Measurements from ENCODE around the gene VARS2.

The VARS2 gene

DNA sequence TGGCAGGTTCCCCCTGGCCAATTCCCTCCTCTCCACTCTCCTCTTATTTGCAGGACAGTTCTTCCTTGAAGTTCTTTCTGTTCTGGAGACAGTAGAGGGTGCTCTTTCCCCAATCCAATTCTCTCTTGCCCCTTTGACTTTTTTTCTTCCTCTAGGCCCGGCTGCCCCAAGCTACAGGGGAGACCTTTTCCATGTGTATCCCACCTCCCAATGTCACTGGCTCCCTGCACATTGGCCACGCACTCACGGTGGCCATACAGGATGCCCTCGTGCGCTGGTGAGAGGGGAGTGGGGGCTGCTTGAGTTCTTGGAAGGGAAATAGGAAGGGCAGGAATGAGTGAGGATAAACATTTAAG is 1.5 kb downstream of the VARS2 start:
- Histone ChIP-seq H3K9ac (ENCODE audit: low read depth, low read length, poor library complexity, severe bottlenecking) (peak overlapping the region; percentile 91), H3K4me1 (ENCODE audit: insufficient read depth, low read length, poor library complexity, severe bottlenecking) (peaks cover 28% of the 10 kb centered on the region), H3K4me3 (ENCODE audit: low read length, poor library complexity, severe bottlenecking) (peak overlapping the region; percentile 88), H3K4me2 (ENCODE audit: low read depth, low read length, poor library complexity, severe bottlenecking) (peak overlapping the region; percentile 93), H2AFZ (ENCODE audit: low read length) (no peak overlapping the region), H3K9me2 (replicated peaks; ENCODE audit: low read depth, low read length) (no peaks in the 10 kb centered on the region), H3K9me3 (ENCODE audit: insufficient read depth, low read depth, low read length) (no peaks in the 10 kb centered on the region), H3K79me2 (ENCODE audit: insufficient read depth, low read length) (peaks cover 13% of the 10 kb centered on the region; the same call in 1 of the 2 replicates), H3F3A (ENCODE audit: low read depth) (no peaks in the 10 kb centered on the region), H3K27me3 (ENCODE audit: insufficient read depth, low read length, poor library complexity, severe bottlenecking) (no peaks in the 10 kb centered on the region), H3K36me3 (ENCODE audit: insufficient read depth, low read length) (peaks cover 2% of the 10 kb centered on the region; the same call in 1 of the 2 replicates), H4K20me1 (ENCODE audit: insufficient read depth, low read length, poor library complexity, severe bottlenecking) (no peaks in the 10 kb centered on the region)
- no peak for TF ChIP-seq EZH2phosphoT487 (IDR thresholded peaks at IDR 0.05; ENCODE audit: borderline replicate concordance)
- TF ChIP-seq, protein P1, sequence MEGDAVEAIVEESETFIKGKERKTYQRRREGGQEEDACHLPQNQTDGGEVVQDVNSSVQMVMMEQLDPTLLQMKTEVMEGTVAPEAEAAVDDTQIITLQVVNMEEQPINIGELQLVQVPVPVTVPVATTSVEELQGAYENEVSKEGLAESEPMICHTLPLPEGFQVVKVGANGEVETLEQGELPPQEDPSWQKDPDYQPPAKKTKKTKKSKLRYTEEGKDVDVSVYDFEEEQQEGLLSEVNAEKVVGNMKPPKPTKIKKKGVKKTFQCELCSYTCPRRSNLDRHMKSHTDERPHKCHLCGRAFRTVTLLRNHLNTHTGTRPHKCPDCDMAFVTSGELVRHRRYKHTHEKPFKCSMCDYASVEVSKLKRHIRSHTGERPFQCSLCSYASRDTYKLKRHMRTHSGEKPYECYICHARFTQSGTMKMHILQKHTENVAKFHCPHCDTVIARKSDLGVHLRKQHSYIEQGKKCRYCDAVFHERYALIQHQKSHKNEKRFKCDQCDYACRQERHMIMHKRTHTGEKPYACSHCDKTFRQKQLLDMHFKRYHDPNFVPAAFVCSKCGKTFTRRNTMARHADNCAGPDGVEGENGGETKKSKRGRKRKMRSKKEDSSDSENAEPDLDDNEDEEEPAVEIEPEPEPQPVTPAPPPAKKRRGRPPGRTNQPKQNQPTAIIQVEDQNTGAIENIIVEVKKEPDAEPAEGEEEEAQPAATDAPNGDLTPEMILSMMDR (conservative IDR thresholded peaks at IDR 0.05; ENCODE audit: low read length): peak; percentile 79

DNA sequence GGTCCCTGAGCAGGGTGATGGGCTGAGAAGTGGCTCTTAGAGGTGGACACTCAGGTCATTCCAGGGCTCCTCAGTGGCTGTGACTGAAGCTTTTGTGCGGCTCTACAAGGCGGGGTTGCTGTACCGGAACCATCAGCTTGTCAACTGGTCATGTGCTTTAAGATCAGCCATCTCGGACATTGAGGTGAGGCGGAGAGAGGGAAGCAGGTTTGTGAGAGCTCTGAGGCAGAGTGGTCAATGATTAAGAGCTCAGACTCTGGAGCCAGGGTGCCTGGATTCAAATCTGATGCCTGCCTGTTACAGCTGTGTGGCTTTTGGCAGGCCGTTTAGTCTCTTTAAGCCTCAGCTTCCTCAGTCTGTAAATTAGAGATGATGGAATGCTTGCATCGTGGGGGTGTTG is 3.0 kb downstream of the VARS2 start:
- Histone ChIP-seq H3K79me2 (ENCODE audit: insufficient read depth, low read length) (peaks cover 13% of the 10 kb centered on the region; the same call in 1 of the 2 replicates), H2AFZ (ENCODE audit: low read length) (no peak overlapping the region), H3K27me3 (ENCODE audit: insufficient read depth, low read length, poor library complexity, severe bottlenecking) (no peaks in the 10 kb centered on the region), H3K9ac (ENCODE audit: low read depth, low read length, poor library complexity, severe bottlenecking) (peak overlapping the region; percentile 46), H3K9me3 (ENCODE audit: insufficient read depth, low read depth, low read length) (no peaks in the 10 kb centered on the region), H4K20me1 (ENCODE audit: insufficient read depth, low read length, poor library complexity, severe bottlenecking) (no peaks in the 10 kb centered on the region), H3K4me1 (ENCODE audit: insufficient read depth, low read length, poor library complexity, severe bottlenecking) (peaks cover 28% of the 10 kb centered on the region), H3F3A (ENCODE audit: low read depth) (no peaks in the 10 kb centered on the region), H3K36me3 (ENCODE audit: insufficient read depth, low read length) (peaks cover 9% of the 10 kb centered on the region; the same call in 1 of the 2 replicates), H3K4me2 (ENCODE audit: low read depth, low read length, poor library complexity, severe bottlenecking) (peak overlapping the region; percentile 28), H3K4me3 (ENCODE audit: low read length, poor library complexity, severe bottlenecking) (no peak overlapping the region), H3K9me2 (replicated peaks; ENCODE audit: low read depth, low read length) (no peaks in the 10 kb centered on the region)
- TF ChIP-seq EZH2phosphoT487 (IDR thresholded peaks at IDR 0.05; ENCODE audit: borderline replicate concordance): no peak
- TF ChIP-seq, protein P1 (conservative IDR thresholded peaks at IDR 0.05; ENCODE audit: low read length): no peak

DNA sequence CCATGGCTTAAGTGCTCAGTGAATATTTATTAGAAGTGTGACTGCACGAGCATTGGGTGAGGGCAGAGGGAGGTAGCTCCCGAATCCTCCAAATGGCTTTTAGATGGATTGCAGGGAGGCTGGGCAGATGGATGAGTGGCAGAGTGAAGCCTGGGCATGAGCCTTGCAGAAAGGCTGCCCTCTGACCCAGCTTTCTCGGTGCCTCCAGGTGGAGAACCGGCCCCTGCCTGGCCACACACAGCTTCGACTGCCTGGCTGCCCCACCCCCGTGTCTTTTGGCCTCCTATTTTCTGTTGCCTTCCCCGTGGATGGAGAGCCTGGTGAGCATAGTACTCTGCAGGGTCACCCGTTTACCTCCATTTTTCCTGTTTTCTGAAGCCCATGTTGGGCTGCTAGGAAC is 3.4 kb downstream of the VARS2 start:
- Histone ChIP-seq H3K4me1 (ENCODE audit: insufficient read depth, low read length, poor library complexity, severe bottlenecking) (peaks cover 28% of the 10 kb centered on the region), H3K4me3 (ENCODE audit: low read length, poor library complexity, severe bottlenecking) (no peak overlapping the region), H3K4me2 (ENCODE audit: low read depth, low read length, poor library complexity, severe bottlenecking) (peak overlapping the region; percentile 28), H3F3A (ENCODE audit: low read depth) (no peaks in the 10 kb centered on the region), H3K9me3 (ENCODE audit: insufficient read depth, low read depth, low read length) (no peaks in the 10 kb centered on the region), H3K9ac (ENCODE audit: low read depth, low read length, poor library complexity, severe bottlenecking) (no peak overlapping the region), H3K27me3 (ENCODE audit: insufficient read depth, low read length, poor library complexity, severe bottlenecking) (no peaks in the 10 kb centered on the region), H3K79me2 (ENCODE audit: insufficient read depth, low read length) (peaks cover 13% of the 10 kb centered on the region; the same call in 1 of the 2 replicates), H3K9me2 (replicated peaks; ENCODE audit: low read depth, low read length) (no peaks in the 10 kb centered on the region), H2AFZ (ENCODE audit: low read length) (no peak overlapping the region), H3K36me3 (ENCODE audit: insufficient read depth, low read length) (peaks cover 13% of the 10 kb centered on the region; the same call in 1 of the 2 replicates), H4K20me1 (ENCODE audit: insufficient read depth, low read length, poor library complexity, severe bottlenecking) (no peaks in the 10 kb centered on the region)
- TF ChIP-seq, protein P1 (conservative IDR thresholded peaks at IDR 0.05; ENCODE audit: low read length): no peak
- TF ChIP-seq EZH2phosphoT487 (IDR thresholded peaks at IDR 0.05; ENCODE audit: borderline replicate concordance): no peak

All from Loucy (cell line).